Measurements from ENCODE around the gene RUNDC3A.

- TF ChIP-seq POLR2A (IDR thresholded peaks at IDR 0.05) (no peak), EP300 (IDR thresholded peaks at IDR 0.05) (no peak)
- TF ChIP-seq, protein P1, sequence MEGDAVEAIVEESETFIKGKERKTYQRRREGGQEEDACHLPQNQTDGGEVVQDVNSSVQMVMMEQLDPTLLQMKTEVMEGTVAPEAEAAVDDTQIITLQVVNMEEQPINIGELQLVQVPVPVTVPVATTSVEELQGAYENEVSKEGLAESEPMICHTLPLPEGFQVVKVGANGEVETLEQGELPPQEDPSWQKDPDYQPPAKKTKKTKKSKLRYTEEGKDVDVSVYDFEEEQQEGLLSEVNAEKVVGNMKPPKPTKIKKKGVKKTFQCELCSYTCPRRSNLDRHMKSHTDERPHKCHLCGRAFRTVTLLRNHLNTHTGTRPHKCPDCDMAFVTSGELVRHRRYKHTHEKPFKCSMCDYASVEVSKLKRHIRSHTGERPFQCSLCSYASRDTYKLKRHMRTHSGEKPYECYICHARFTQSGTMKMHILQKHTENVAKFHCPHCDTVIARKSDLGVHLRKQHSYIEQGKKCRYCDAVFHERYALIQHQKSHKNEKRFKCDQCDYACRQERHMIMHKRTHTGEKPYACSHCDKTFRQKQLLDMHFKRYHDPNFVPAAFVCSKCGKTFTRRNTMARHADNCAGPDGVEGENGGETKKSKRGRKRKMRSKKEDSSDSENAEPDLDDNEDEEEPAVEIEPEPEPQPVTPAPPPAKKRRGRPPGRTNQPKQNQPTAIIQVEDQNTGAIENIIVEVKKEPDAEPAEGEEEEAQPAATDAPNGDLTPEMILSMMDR (IDR thresholded peaks at IDR 0.05): no peak
Measured at GRCh38 chr17:44287651-44288050, 20.8 kb upstream of the RUNDC3A start.
